ENCODE data around the gene PATJ.
"Not testable (repeated sequence)": the region's sequence is repeated elsewhere in the genome, so short reads cannot be mapped to it uniquely, and the experiment has no call there.

The PATJ gene

GRCh38 chr1:61887931-61888564 lies 145.8 kb downstream of the PATJ start:
- DNase-seq = peak; percentile 2

- DNase-seq = no peak
Observed at GRCh38 chr1:61888808-61889207, 146.5 kb downstream of the PATJ start.

GRCh38 chr1:61890435-61890834 lies 148.2 kb downstream of the PATJ start:
- DNase-seq = not testable (repeated sequence)

- no peak for DNase-seq
Observed at GRCh38 chr1:61892977-61893376, 150.7 kb downstream of the PATJ start.

GRCh38 chr1:61894296-61894695 lies 152.0 kb downstream of the PATJ start:
- DNase-seq = not testable (repeated sequence)

GRCh38 chr1:61895175-61895574 lies 152.9 kb downstream of the PATJ start:
- DNase-seq = no peak

GRCh38 chr1:61898658-61899057 lies 156.4 kb downstream of the PATJ start:
- no peak for DNase-seq

GRCh38 chr1:61904354-61904753 lies 162.1 kb downstream of the PATJ start:
- DNase-seq = no peak

- DNase-seq = no peak
Observed at GRCh38 chr1:61907102-61907501, 164.8 kb downstream of the PATJ start.

- no peak for DNase-seq
Observed at GRCh38 chr1:61910035-61910434, 167.8 kb downstream of the PATJ start.

- no peak for DNase-seq
Observed at GRCh38 chr1:61914823-61915482, 172.7 kb downstream of the PATJ start.

GRCh38 chr1:61921435-61921834 lies 179.2 kb downstream of the PATJ start:
- DNase-seq = peak; percentile 36

GRCh38 chr1:61922950-61923480 lies 180.7 kb downstream of the PATJ start:
- no peak for DNase-seq

GRCh38 chr1:61925591-61926298 lies 183.5 kb downstream of the PATJ start:
- DNase-seq = no peak

- DNase-seq = no peak
Observed at GRCh38 chr1:61926597-61926996, 184.3 kb downstream of the PATJ start.

- DNase-seq = no peak
Observed at GRCh38 chr1:61930116-61930645, 187.9 kb downstream of the PATJ start.

GRCh38 chr1:61931587-61932279 lies 189.5 kb downstream of the PATJ start:
- no peak for DNase-seq

GRCh38 chr1:61935516-61935915 lies 193.2 kb downstream of the PATJ start:
- DNase-seq = no peak

- DNase-seq = no peak
Observed at GRCh38 chr1:61936839-61937238, 194.6 kb downstream of the PATJ start.

- DNase-seq = no peak
Observed at GRCh38 chr1:61941794-61942193, 199.5 kb downstream of the PATJ start.

- DNase-seq = no peak
Observed at GRCh38 chr1:61942856-61943255, 200.6 kb downstream of the PATJ start.

GRCh38 chr1:61948685-61949084 lies 206.4 kb downstream of the PATJ start:
- not testable (repeated sequence) for DNase-seq

GRCh38 chr1:61950418-61950817 lies 208.1 kb downstream of the PATJ start:
- DNase-seq = peak; percentile 21
